ENCODE data around the gene NKAPL. TPM values are rescaled to one million over a fixed set of nuclear protein-coding genes. Genes with fewer than 3 reads are reported as not detected.
"Not testable (repeated sequence)": the region's sequence is repeated elsewhere in the genome, so short reads cannot be mapped to it uniquely, and the experiment has no call there.

Gene NKAPL
- total RNA-seq, 1 donor from 2014 or later, result 0.52 TPM

GRCh38 chr6:28291573-28291972, 32.5 kb downstream of the NKAPL start:
- H3K9me3 ChIP-seq (ENCODE audit: control insufficient read depth in 3 of 3, low read length in 3 of 3), result no peaks in the 10 kb centered on the region
- no peak overlapping the region for H3K4me3 ChIP-seq (ENCODE audit: low read length in 3 of 3)
- H3K9ac ChIP-seq (ENCODE audit: low read depth in 1 of 3, low read length in 3 of 3), result no peak overlapping the region
- H3K4me1 ChIP-seq (ENCODE audit: control insufficient read depth in 3 of 3, insufficient read depth in 3 of 3, low read length in 3 of 3), result no peaks in the 10 kb centered on the region
- H3K27ac ChIP-seq (ENCODE audit: low read depth, low read length), result no peak overlapping the region
- peaks cover 10 to 23% (median 10%) of the 10 kb centered on the region in 3 donors for H3K36me3 ChIP-seq (ENCODE audit: control insufficient read depth in 3 of 3, insufficient read depth in 3 of 3, low read length in 3 of 3)
- H3K27me3 ChIP-seq (ENCODE audit: control insufficient read depth in 3 of 3, insufficient read depth in 3 of 3, low read length in 3 of 3), result no peaks in the 10 kb centered on the region

GRCh38 chr6:28295326-28295725, 36.2 kb downstream of the NKAPL start:
- Histone ChIP-seq H3K27ac (ENCODE audit: low read depth, low read length) (no peak overlapping the region), H3K4me3 (ENCODE audit: low read length in 3 of 3) (no peak overlapping the region), H3K27me3 (ENCODE audit: control insufficient read depth in 3 of 3, insufficient read depth in 3 of 3, low read length in 3 of 3) (no peaks in the 10 kb centered on the region), H3K4me1 (ENCODE audit: control insufficient read depth in 3 of 3, insufficient read depth in 3 of 3, low read length in 3 of 3) (no peaks in the 10 kb centered on the region), H3K36me3 (ENCODE audit: control insufficient read depth in 3 of 3, insufficient read depth in 3 of 3, low read length in 3 of 3) (peaks cover 5 to 17% (median 11%) of the 10 kb centered on the region in 3 donors), H3K9ac (ENCODE audit: low read depth in 1 of 3, low read length in 3 of 3) (no peak overlapping the region), H3K9me3 (ENCODE audit: control insufficient read depth in 3 of 3, low read length in 3 of 3) (no peaks in the 10 kb centered on the region)

GRCh38 chr6:28296520-28297060, 37.5 kb downstream of the NKAPL start:
- H3K27me3 ChIP-seq (ENCODE audit: control insufficient read depth in 3 of 3, insufficient read depth in 3 of 3, low read length in 3 of 3), result no peaks in the 10 kb centered on the region
- H3K4me3 ChIP-seq (ENCODE audit: low read length in 3 of 3), result no peak overlapping the region
- peaks cover 5 to 19% (median 18%) of the 10 kb centered on the region in 3 donors for H3K36me3 ChIP-seq (ENCODE audit: control insufficient read depth in 3 of 3, insufficient read depth in 3 of 3, low read length in 3 of 3)
- H3K9me3 ChIP-seq (ENCODE audit: control insufficient read depth in 3 of 3, low read length in 3 of 3), result no peaks in the 10 kb centered on the region
- no peak overlapping the region for H3K9ac ChIP-seq (ENCODE audit: low read depth in 1 of 3, low read length in 3 of 3)
- H3K27ac ChIP-seq (ENCODE audit: low read depth, low read length), result no peak overlapping the region
- no peaks in the 10 kb centered on the region for H3K4me1 ChIP-seq (ENCODE audit: control insufficient read depth in 3 of 3, insufficient read depth in 3 of 3, low read length in 3 of 3)

- Histone ChIP-seq H3K27ac (ENCODE audit: low read depth, low read length) (no peak overlapping the region), H3K36me3 (ENCODE audit: control insufficient read depth in 3 of 3, insufficient read depth in 3 of 3, low read length in 3 of 3) (peaks cover 0 to 15% (median 6%) of the 10 kb centered on the region in 3 donors), H3K9me3 (ENCODE audit: control insufficient read depth in 3 of 3, low read length in 3 of 3) (no peaks in the 10 kb centered on the region), H3K4me1 (ENCODE audit: control insufficient read depth in 3 of 3, insufficient read depth in 3 of 3, low read length in 3 of 3) (no peaks in the 10 kb centered on the region), H3K27me3 (ENCODE audit: control insufficient read depth in 3 of 3, insufficient read depth in 3 of 3, low read length in 3 of 3) (no peaks in the 10 kb centered on the region), H3K4me3 (ENCODE audit: low read length in 3 of 3) (no peak overlapping the region), H3K9ac (ENCODE audit: low read depth in 1 of 3, low read length in 3 of 3) (no peak overlapping the region)
Measured at GRCh38 chr6:28303570-28303969, 44.5 kb downstream of the NKAPL start.

- not testable (repeated sequence) for H3K27me3 ChIP-seq (ENCODE audit: control insufficient read depth in 3 of 3, insufficient read depth in 3 of 3, low read length in 3 of 3)
Measured at GRCh38 chr6:28306363-28306762, 47.3 kb downstream of the NKAPL start.

More at GRCh38 chr6:28306363-28306762, 47.3 kb downstream of the NKAPL start:
- not testable (repeated sequence) for H3K9ac ChIP-seq (ENCODE audit: low read depth in 1 of 3, low read length in 3 of 3); H3K27ac ChIP-seq (ENCODE audit: low read depth, low read length); H3K4me3 ChIP-seq (ENCODE audit: low read length in 3 of 3); H3K4me1 ChIP-seq (ENCODE audit: control insufficient read depth in 3 of 3, insufficient read depth in 3 of 3, low read length in 3 of 3); H3K36me3 ChIP-seq (ENCODE audit: control insufficient read depth in 3 of 3, insufficient read depth in 3 of 3, low read length in 3 of 3); H3K9me3 ChIP-seq (ENCODE audit: control insufficient read depth in 3 of 3, low read length in 3 of 3)

Other genes starting within 250 kb of the NKAPL start
- under 0.01 TPM for gene ZNF165, start 178.7 kb upstream of the NKAPL start, total RNA-seq
- gene ZSCAN16, start 134.7 kb upstream of the NKAPL start, total RNA-seq, result 3.7 TPM
- gene ZKSCAN8, start 117.4 kb upstream of the NKAPL start, total RNA-seq, result 16.2 TPM
- gene ZSCAN9, start 34.0 kb upstream of the NKAPL start, total RNA-seq, result 18.8 TPM
- gene ZKSCAN4, start 7.0 kb upstream of the NKAPL start, total RNA-seq, result 8.4 TPM
- gene ZSCAN26, start 7.8 kb downstream of the NKAPL start, total RNA-seq, result 15.7 TPM
- 4.2 TPM for gene PGBD1, start 22.3 kb downstream of the NKAPL start, total RNA-seq
- gene ZSCAN31, start 76.9 kb downstream of the NKAPL start, total RNA-seq, result 12.5 TPM
- gene ZKSCAN3, start 90.7 kb downstream of the NKAPL start, total RNA-seq, result 6.3 TPM
- 5.7 TPM for gene ZSCAN12, start 140.4 kb downstream of the NKAPL start, total RNA-seq
- 4.7 TPM for gene ZSCAN23, start 184.2 kb downstream of the NKAPL start, total RNA-seq